Activated T-helper 17 cell treated with anti-CD3 and anti-CD28 coated beads, Interleukin-2, amount 50 U/mL, for 72 hours (primary cell): ENCODE results near the gene FAF1. TPM values are rescaled to one million over a fixed set of nuclear protein-coding genes. Genes with fewer than 3 reads are reported as not detected.

Experiments used
- ATAC-seq: fragments of 150-1000 bp; cut with Tn5 transposase; replicated peaks from 2 replicates; pipeline ENCODE4 v1.10.0; 2021; ENCODE audit warnings: mild to moderate bottlenecking, moderate library complexity
- H3K27ac Mint-ChIP-seq: one replicate; pipeline ENCODE4 v1.8.0; 2022; ENCODE audit warnings: mixed read lengths
- H3K27me3 Mint-ChIP-seq: one replicate; pipeline ENCODE4 v1.8.0; 2022; ENCODE audit warnings: mixed read lengths
- H3K36me3 Mint-ChIP-seq: one replicate; pipeline ENCODE4 v1.8.0; 2022; ENCODE audit warnings: low read depth, mild to moderate bottlenecking, mixed read lengths
- H3K4me1 Mint-ChIP-seq: one replicate; pipeline ENCODE4 v1.8.0; 2022; ENCODE audit warnings: mixed read lengths
- H3K4me3 Mint-ChIP-seq: one replicate; pipeline ENCODE4 v1.8.0; 2022; ENCODE audit warnings: mild to moderate bottlenecking, mixed read lengths
- H3K9me3 Mint-ChIP-seq: one replicate; pipeline ENCODE4 v1.8.0; 2022; ENCODE audit warnings: mixed read lengths
- total RNA-seq, 2 donors: library from RNA; stranded (reverse); gene quantifications; one replicate each; pipeline ENCODE4 v1.2.3, GENCODE V29; 2022

Gene FAF1
- total RNA-seq, 2 donors from 2014 or later, result 55.5 to 69.7 TPM

DNA sequence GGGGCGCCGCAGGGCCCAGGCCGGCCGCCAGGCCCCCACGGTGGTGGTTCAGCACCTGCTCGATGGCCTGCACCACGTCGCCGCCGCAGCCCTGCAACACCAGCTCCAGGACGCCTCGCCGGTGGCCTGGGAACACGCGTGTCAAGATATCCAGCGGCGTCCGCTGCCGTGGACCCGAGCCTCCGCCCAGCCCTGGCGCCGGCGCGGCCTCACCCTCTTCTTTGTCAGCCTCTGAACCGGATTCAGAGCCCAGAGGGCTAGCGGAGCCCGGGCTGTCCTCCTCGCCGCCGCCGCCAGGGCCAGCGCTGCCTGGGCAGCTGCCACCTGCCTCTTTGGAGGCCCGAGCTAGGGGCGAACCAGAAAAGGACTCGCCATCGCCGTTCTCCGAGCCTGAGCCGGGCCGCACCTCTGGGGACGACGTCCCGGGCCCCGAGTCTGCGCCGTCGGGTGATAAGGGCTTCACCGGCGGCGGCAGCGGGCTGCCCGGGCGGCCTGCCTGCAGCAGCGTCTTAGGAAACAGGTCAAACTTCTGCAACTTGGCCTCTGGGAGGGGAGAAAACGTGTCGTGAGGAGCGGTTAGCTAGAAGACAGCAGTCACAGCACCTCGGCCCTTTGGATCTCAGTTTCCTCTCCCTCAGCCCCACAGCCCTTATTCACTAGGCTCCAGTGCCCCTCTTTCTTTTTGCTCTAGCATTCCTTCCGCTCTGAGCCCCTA lies 540.7 kb downstream of the FAF1 start:
- peaks cover 24% of the 10 kb centered on the region for H3K36me3 Mint-ChIP-seq
- H3K27ac Mint-ChIP-seq, result no peak overlapping the region
- no peaks in the 10 kb centered on the region for H3K9me3 Mint-ChIP-seq
- H3K27me3 Mint-ChIP-seq, result peaks cover 68% of the 10 kb centered on the region
- peak overlapping the region; percentile 51 for H3K4me3 Mint-ChIP-seq
- peaks cover 30% of the 10 kb centered on the region for H3K4me1 Mint-ChIP-seq
- no peak for ATAC-seq

DNA sequence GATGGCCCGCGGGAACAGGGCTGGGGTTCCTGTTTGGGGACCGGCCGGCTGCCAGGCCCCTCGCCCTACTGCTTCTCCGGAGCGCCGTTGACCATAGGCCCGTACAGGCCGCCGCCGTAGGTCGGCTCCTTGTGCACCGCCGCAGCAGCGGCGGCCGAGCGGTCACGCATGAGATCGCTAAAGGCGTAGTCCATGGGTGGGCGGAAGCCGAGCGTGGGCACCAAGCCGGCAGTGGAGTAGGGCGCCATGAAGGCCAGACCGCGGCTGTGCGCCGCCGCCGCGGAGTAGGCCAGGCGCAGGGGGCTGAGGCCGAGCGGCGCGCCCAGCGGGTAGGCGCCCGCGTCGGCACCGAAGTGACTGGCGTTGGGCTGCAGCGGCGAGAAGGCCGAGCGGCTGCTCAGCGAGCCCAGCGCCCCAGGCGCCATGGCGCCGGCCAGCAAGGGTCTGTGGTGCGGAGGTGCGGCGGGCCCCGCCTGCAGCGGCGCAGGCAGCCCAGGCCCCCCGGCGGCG lies 541.4 kb downstream of the FAF1 start:
- Mint-ChIP-seq H3K36me3 (peaks cover 19% of the 10 kb centered on the region), H3K4me3 (no peak overlapping the region), H3K4me1 (peaks cover 24% of the 10 kb centered on the region), H3K27ac (no peak overlapping the region), H3K9me3 (no peaks in the 10 kb centered on the region), H3K27me3 (peaks cover 67% of the 10 kb centered on the region)
- no peak for ATAC-seq

DNA sequence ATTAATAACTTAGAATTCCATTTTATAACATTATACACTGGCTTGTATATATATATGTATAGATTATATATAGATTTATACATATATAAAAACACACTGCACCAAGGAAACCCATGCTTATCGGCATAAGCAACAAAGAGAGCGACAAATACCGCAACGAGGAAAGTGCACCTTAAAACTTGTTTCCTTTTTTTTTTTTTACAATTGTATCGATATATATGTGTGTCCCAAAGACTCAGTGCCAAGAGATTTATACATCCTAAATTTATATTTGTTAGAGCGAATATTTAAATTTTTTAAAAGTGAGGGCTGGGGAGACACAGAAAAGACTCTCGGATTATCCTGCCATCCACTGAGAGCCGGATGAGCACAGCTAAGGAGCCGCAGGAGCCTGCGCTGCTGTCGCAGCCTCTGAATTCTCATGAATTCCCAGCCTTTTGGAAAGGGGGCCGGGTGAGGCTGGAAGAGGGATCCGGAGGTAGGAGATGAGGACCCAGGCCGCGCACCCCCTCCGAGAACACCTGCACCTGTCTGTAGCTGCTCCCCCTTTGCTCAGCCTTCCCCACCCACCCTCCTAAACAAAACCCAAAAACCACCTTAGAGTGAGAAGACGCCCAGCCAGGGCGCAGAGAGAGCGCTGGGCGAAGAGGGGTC lies 542.0 kb downstream of the FAF1 start:
- ATAC-seq, result no peak
- Mint-ChIP-seq H3K9me3 (no peaks in the 10 kb centered on the region), H3K27me3 (peaks cover 65% of the 10 kb centered on the region), H3K4me1 (peaks cover 24% of the 10 kb centered on the region), H3K36me3 (peaks cover 19% of the 10 kb centered on the region), H3K4me3 (no peak overlapping the region), H3K27ac (no peak overlapping the region)

DNA sequence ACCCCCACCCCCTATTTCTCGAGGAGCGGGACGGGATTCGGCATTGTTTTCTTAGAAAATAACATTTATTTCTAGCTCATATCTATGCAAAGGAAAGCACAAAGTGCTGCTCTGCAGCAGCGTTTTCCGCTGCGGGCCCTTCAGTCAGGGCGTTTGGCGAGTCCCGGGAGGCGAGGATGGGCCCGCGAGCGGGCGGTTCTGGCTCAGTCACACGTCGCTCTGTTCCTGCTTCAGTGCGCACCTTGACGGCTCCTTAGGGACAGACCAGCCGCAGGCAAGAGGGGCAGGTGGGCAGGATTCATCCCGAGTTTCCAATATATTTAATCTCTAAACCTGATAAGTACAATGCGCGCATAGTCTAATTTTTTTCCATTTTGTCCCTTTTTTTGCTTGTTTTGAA lies 542.6 kb downstream of the FAF1 start:
- Mint-ChIP-seq H3K27me3 (peaks cover 65% of the 10 kb centered on the region), H3K4me3 (no peak overlapping the region), H3K27ac (no peak overlapping the region), H3K9me3 (no peaks in the 10 kb centered on the region), H3K36me3 (peaks cover 18% of the 10 kb centered on the region), H3K4me1 (peaks cover 24% of the 10 kb centered on the region)
- no peak for ATAC-seq

DNA sequence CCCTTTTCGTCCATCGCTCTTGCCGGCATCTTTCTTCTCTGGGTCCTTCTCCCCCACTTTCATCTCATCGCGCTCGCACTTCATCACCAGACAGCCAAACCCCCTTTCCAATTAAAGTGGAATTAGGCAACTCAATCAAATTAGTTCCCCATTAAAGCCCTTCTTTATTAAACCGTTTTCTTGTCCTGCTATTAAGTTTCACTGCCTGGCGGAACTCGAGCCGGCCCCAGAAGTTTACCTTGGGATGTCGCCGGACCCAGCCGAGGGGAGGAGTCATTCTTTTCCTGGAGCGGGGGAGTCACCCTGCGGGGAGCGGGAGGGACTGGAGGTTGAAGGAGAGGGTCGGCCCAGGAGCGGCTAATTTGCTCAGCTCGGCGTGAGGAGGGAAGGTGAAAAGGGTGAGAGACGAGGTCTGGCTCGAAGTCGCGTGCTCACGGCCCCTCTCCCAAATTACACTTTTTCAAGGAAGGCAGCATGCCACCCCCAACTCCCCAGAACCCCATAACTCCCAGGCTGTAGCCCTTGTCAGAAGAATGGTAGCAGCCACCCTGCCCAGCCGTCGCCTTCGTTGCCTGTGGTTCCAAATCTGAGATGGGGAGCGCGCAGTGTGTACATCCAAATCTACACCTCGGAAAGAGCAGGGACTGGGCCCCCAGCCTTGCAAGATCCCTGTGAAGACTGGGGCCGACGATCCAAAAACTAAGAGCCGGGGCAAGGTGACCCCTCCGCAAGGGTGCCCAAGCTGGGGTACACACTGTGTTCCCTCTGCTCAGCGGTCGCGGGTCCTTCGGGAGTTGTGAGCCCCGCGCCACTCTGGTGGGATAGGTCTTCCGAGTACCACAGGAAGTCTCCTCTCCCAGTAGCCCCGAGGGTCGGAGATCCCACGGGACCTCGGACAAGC lies 543.3 kb downstream of the FAF1 start:
- Mint-ChIP-seq H3K36me3 (peaks cover 11% of the 10 kb centered on the region), H3K9me3 (no peaks in the 10 kb centered on the region), H3K27me3 (peaks cover 61% of the 10 kb centered on the region), H3K27ac (no peak overlapping the region), H3K4me1 (peaks cover 19% of the 10 kb centered on the region), H3K4me3 (no peak overlapping the region)
- ATAC-seq, result no peak

DNA sequence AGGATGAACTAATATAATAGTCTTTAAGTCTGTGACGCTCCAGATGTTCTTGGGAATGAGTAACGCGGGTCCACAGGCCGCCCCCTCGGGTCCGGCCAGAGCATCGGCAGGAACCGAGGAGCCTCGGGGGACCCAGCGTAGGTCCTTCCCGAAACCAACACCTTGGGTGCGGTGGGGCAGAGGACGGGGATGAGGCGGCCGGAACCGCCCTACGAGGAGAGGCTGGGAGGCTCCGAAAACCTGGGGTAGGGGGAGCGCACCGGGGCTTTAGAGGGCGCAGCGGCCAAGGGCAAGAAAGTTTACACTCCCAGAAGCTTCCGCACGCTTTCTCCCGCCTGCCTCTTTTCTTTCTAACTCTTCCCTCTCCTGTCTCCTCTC lies 543.9 kb downstream of the FAF1 start:
- Mint-ChIP-seq H3K9me3 (no peaks in the 10 kb centered on the region), H3K27me3 (peaks cover 57% of the 10 kb centered on the region), H3K4me1 (peaks cover 15% of the 10 kb centered on the region), H3K27ac (no peak overlapping the region), H3K4me3 (no peak overlapping the region), H3K36me3 (peaks cover 10% of the 10 kb centered on the region)
- no peak for ATAC-seq

DNA sequence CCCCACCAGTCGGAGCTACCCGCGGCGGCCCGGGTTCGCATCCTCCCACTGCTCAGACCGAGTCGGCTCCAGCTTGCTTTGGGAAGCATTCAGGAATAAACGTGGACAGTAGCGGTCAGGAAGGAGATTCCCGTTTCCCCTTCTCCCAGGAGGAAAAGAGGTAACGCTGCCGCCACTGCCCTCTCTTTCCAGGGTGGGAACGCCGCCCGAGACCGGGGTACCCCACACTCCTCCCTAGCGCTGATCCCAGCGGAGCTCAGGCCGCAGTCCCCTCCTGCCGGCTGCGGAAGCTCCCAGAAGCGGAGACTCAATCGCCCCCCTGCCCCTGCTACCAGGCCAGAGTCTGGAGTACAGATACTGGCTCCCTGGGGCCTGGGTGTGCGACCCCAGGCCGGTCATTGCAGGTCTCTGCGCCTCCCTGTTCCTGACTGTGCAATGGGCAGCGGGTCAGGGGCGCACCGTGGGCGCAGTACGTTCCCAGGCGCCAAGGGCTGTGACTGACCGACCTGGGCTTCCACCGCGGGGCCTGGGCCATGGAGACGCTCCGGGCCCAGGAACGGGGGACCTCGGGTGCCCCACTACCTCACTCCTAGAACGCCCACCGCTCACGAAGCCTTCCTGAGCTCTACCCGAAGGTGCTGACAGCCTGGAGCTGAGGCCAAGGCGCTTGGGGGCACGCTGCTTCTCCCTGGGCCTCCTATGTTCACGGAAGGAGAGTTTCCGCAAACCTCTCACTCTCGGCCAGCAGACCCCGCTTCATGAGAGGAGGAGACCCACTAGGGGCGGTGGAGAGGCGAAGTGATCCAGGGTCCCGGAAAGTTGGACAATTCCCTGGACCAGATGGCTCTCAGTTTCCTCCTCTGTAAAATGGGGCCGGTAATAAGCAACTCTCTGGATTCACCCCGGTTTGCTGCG lies 544.6 kb downstream of the FAF1 start:
- Mint-ChIP-seq H3K36me3 (peaks cover 9% of the 10 kb centered on the region), H3K27me3 (peaks cover 60% of the 10 kb centered on the region), H3K4me1 (peaks cover 14% of the 10 kb centered on the region), H3K9me3 (no peaks in the 10 kb centered on the region), H3K4me3 (no peak overlapping the region), H3K27ac (no peak overlapping the region)
- no peak for ATAC-seq

DNA sequence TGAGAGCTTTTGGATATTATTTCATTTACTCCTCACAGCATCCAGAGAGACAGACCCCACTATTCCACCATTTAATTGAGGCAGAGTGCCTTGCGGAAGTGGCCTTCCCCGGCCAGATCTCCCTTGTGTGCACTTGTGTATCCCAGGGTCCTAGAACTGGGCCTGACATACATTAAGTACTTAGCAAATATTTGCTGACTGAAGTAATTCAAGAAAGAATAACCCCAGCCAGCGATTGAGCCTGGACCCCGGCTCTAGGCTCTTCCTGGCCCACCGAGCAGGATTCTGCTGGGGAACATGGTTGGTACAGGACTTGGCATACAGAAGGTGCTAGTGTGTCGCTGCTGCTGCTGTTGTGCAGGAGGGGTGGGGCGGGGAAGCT lies 545.2 kb downstream of the FAF1 start:
- Mint-ChIP-seq H3K4me1 (peaks cover 8% of the 10 kb centered on the region), H3K36me3 (peaks cover 3% of the 10 kb centered on the region), H3K4me3 (no peak overlapping the region), H3K27ac (no peak overlapping the region), H3K27me3 (peaks cover 56% of the 10 kb centered on the region), H3K9me3 (no peaks in the 10 kb centered on the region)
- no peak for ATAC-seq

DNA sequence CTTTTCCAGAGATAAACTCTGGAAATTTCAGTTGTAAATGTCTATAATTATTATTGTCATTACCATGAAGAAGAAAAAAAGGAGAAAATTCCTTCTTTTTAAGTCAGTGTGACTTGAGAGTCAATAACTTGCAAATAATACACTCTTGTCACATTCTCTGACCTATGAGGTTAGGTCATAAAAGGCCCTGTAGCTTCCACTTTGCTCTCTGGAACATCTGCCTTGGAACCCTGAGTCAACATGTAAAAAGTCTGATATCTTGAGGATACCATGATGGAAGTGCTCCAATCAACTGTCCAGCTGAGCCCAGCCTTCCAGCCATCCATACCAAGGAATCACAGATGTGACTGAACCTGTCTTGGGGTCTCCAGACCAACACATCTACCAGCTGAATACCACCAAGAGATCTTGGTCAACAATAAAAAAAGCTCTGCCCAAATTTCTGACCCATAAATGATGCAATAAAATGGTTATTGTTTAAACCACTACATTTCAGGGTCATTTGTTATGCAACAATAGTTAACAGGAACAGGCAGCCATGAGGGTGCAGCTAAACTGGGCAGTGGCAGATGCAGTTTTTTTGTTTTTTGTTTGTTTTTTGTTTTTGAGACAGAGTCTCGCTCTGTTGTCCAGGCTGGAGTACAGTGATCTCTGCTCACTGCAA lies 547.1 kb downstream of the FAF1 start:
- Mint-ChIP-seq H3K36me3 (no peaks in the 10 kb centered on the region), H3K27ac (no peak overlapping the region), H3K27me3 (peaks cover 57% of the 10 kb centered on the region), H3K4me1 (peaks cover 5% of the 10 kb centered on the region), H3K9me3 (no peaks in the 10 kb centered on the region), H3K4me3 (no peak overlapping the region)
- ATAC-seq, result no peak

DNA sequence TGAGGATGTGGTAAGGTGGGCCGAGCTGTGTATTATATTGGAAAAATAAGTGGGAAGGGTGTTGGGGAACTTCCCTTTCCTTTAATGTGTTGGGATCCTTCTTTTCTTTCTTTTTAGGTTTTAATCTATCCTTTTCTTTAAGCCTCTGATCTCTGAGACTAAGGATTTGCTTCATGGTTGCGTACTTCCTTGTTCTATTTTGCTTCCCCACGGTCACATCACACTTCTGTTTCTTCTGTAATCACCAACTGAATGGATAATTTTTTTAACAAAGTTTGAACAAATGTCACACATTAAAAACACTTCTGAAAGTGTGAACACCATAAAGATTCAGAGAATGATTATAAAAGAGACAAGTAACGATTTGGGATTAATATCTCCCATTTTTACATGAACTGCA lies 554.3 kb downstream of the FAF1 start:
- Mint-ChIP-seq H3K4me1 (no peaks in the 10 kb centered on the region), H3K9me3 (no peaks in the 10 kb centered on the region), H3K36me3 (no peaks in the 10 kb centered on the region), H3K27ac (no peak overlapping the region), H3K4me3 (no peak overlapping the region), H3K27me3 (peaks cover 53% of the 10 kb centered on the region)
- no peak for ATAC-seq

DNA sequence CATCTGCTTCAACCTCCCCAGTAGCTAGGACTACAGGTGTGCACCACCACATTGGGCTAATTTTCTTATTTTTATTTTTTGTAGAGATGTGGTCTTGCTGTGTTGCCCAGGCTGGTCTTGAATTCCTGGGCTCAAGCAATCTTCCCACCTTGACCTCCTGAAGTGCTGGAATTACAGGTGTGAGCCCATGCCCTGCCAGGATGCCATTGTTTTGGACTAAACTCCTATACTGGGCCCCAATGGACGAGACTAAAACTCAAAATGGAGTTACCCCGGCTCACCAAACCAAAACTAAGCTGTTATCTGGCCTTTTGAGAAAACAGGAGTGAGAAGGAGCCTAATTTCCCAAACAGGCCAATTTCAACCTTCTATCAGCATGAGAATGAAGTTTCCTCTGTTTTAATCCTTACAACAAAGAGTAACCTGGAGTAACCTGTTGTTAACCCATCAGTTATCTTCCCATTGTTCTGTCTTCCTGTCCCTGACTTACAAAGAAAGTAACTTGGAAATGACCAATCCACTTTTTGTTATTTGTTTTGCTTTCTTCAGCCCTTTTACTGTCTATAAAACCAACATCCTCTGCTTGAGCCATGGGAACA lies 566.4 kb downstream of the FAF1 start:
- H3K4me1 Mint-ChIP-seq, result no peaks in the 10 kb centered on the region
- H3K4me3 Mint-ChIP-seq, result no peak overlapping the region
- H3K27me3 Mint-ChIP-seq, result peaks cover 27% of the 10 kb centered on the region
- H3K9me3 Mint-ChIP-seq, result no peaks in the 10 kb centered on the region
- no peaks in the 10 kb centered on the region for H3K36me3 Mint-ChIP-seq
- no peak overlapping the region for H3K27ac Mint-ChIP-seq
- ATAC-seq, result no peak
